B cell (primary cell): ENCODE results near the gene MAS1L. TPM values are rescaled to one million over a fixed set of nuclear protein-coding genes. Genes with fewer than 3 reads are reported as not detected.

ENCODE experiments used
- ATAC-seq: fragments of 200-7000 bp; cut with Tn5 transposase; one replicate; pipeline ENCODE4 v1.10.0; 2021; ENCODE audit warnings: low read depth, mild to moderate bottlenecking, moderate number of reproducible peaks, moderate library complexity
- CTCF ChIA-PET: fragments of 350-600 bp; sonication (Branson Sonifier 250); formaldehyde crosslinking; loops from one replicate; lab custom pipeline; 2021; ENCODE audit warnings: antibody characterized with exemption, inconsistent platforms; lab: Charles Lee
- POLR2A ChIA-PET: fragments of 350-600 bp; sonication (Branson Sonifier 250); formaldehyde crosslinking; loops from one replicate; lab custom pipeline; 2021; ENCODE audit warnings: antibody characterized with exemption; lab: Charles Lee
- DNase-seq: peaks from one replicate; pipeline ENCODE4 v3.0.0; 2013
- H2AFZ ChIP-seq: 2 replicates; pipeline ENCODE4 v1.6.1; 2012; ENCODE audit warnings: mild to moderate bottlenecking, low read depth, low read length; ENCODE audit not compliant: insufficient read depth, poor library complexity, severe bottlenecking
- H3K27ac ChIP-seq, 2 donors: 1 replicate in 1 of 2; 2 replicates in 1 of 2; pipeline ENCODE4 v1.5.1; 2012 to 2013; ENCODE audit warnings: low read length in 2 of 2, mild to moderate bottlenecking in 2 of 2, moderate library complexity in 1 of 2
- H3K27me3 ChIP-seq, 4 experiments: fragments of 200-600 bp in 1 of 4; sonication (generic) in 1 of 4; replicated peaks in 1 of 4; 1 replicate in 2 of 4; 2 replicates in 2 of 4; pipeline versions ENCODE4 v1.6.1 to v1.7.0; 2013 to 2016; ENCODE audit warnings: low read length in 3 of 4, mild to moderate bottlenecking in 2 of 4, mixed read lengths in 1 of 4, moderate library complexity in 1 of 4; ENCODE audit not compliant: insufficient read depth in 4 of 4, control insufficient read depth in 3 of 4; ENCODE audit errors: control extremely low read depth in 1 of 4
- H3K36me3 ChIP-seq, 2 experiments: replicated peaks in 1 of 2; 1 replicate in 1 of 2; 2 replicates in 1 of 2; pipeline versions ENCODE4 v1.6.1 to v1.7.1; 2013; ENCODE audit warnings: low read length in 1 of 2; ENCODE audit not compliant: insufficient read depth in 2 of 2, control insufficient read depth in 1 of 2; ENCODE audit errors: control extremely low read depth in 1 of 2, extremely low read depth in 1 of 2
- H3K4me1 ChIP-seq, 2 donors: fragments of 200-600 bp in 1 of 2; sonication (generic) in 1 of 2; 1 replicate in 1 of 2; 2 replicates in 1 of 2; pipeline versions ENCODE4 v1.5.1 to v1.6.1; 2013 to 2017; ENCODE audit warnings: low read length in 2 of 2; ENCODE audit not compliant: control insufficient read depth in 2 of 2, insufficient read depth in 2 of 2
- H3K4me2 ChIP-seq: replicated peaks from 2 replicates; pipeline ENCODE3; 2012; ENCODE audit warnings: mild to moderate bottlenecking, low read depth, low read length; ENCODE audit not compliant: poor library complexity, severe bottlenecking
- H3K4me3 ChIP-seq, 5 experiments: fragments of 200-600 bp in 1 of 5; sonication (generic) in 1 of 5; 1 replicate in 3 of 5; 2 replicates in 2 of 5; pipeline versions ENCODE4 v1.5.1 to v1.7.0; 2011 to 2016; ENCODE audit warnings: low read length in 4 of 5, mild to moderate bottlenecking in 4 of 5, low read depth in 2 of 5, control low read depth in 1 of 5, moderate library complexity in 1 of 5; ENCODE audit not compliant: insufficient read depth in 1 of 5; ENCODE audit errors: control extremely low read depth in 1 of 5, extremely low read depth in 1 of 5
- H3K79me2 ChIP-seq: fragments of 200-600 bp; sonication (generic); one replicate; pipeline ENCODE4 v1.6.0; 2016; ENCODE audit warnings: low read length; ENCODE audit not compliant: control insufficient read depth, insufficient read depth
- H3K9ac ChIP-seq: fragments of 200-600 bp; sonication (generic); 2 replicates; pipeline ENCODE4 v1.6.1; 2017; ENCODE audit warnings: mild to moderate bottlenecking, low read length, moderate library complexity
- H3K9me3 ChIP-seq, 3 donors: one replicate each; pipeline versions ENCODE4 v1.6.1 to v1.7.1; 2013; ENCODE audit warnings: low read length in 2 of 3; ENCODE audit not compliant: control insufficient read depth in 2 of 3, insufficient read depth in 1 of 3; ENCODE audit errors: control extremely low read depth in 1 of 3
- H4K20me1 ChIP-seq: 2 replicates; pipeline ENCODE4 v1.6.0; 2012; ENCODE audit warnings: mild to moderate bottlenecking, low read length; ENCODE audit not compliant: insufficient read depth, control insufficient read depth, poor library complexity, severe bottlenecking
- H3K27ac Mint-ChIP-seq: one replicate; pipeline ENCODE4 v1.8.0; 2021; ENCODE audit warnings: mixed read lengths
- H3K27me3 Mint-ChIP-seq: one replicate; pipeline ENCODE4 v1.8.0; 2021; ENCODE audit warnings: mixed read lengths
- H3K4me1 Mint-ChIP-seq: one replicate; pipeline ENCODE4 v1.8.0; 2021; ENCODE audit warnings: mixed read lengths
- H3K4me3 Mint-ChIP-seq: one replicate; pipeline ENCODE4 v1.8.0; 2021; ENCODE audit warnings: mixed read lengths
- H3K9me3 Mint-ChIP-seq: one replicate; pipeline ENCODE4 v1.8.0; 2022; ENCODE audit warnings: mixed read lengths; ENCODE audit not compliant: insufficient read depth
- EZH2 ChIP-seq: IDR thresholded peaks from 2 replicates; pipeline ENCODE4 v1.6.1; 2012; ENCODE audit warnings: borderline replicate concordance, low read depth, mild to moderate bottlenecking, moderate library complexity, low read length; ENCODE audit not compliant: insufficient read depth, poor library complexity, severe bottlenecking
- WGBS: methylation state at CpG from one replicate; pipeline ENCODE4 v1.1.5; 2013; ENCODE audit warnings: missing lambda C conversion rate; ENCODE audit not compliant: insufficient coverage; 5-methylcytosine and 5-hydroxymethylcytosine counted together
- intact Hi-C: fragments of 100-400 bp; cut with micrococcal nuclease; formaldehyde crosslinking; loops from one replicate; pipeline ENCODE4 v1.10.0; 2022
- polyA plus RNA-seq: library from polyadenylated mRNA; depleted of rRNA; stranded (reverse); fragments of >200 nt; gene quantifications from 2 replicates; pipeline ENCODE4 v1.2.3, GENCODE V29; 2012
- total RNA-seq, 2 donors: library from RNA; stranded (reverse); fragments of 120-200 nt in 1 of 2; gene quantifications; 1 replicate in 1 of 2; 2 replicates in 1 of 2; pipeline versions ENCODE4 v1.2.3 to v1.2.4, GENCODE V29; 2013 to 2022
- TF ChIP-seq, protein P1 (sequence below): fragments of 200-600 bp; IDR thresholded peaks from one replicate; pipeline ENCODE4 v1.8.0; 2022; ENCODE audit warnings: antibody characterized with exemption, mild to moderate bottlenecking

The MAS1L gene
- total and polyA plus RNA-seq, 2 donors (not counting 1 experiment from before 2014, with no cell fraction given), result not detected

DNA sequence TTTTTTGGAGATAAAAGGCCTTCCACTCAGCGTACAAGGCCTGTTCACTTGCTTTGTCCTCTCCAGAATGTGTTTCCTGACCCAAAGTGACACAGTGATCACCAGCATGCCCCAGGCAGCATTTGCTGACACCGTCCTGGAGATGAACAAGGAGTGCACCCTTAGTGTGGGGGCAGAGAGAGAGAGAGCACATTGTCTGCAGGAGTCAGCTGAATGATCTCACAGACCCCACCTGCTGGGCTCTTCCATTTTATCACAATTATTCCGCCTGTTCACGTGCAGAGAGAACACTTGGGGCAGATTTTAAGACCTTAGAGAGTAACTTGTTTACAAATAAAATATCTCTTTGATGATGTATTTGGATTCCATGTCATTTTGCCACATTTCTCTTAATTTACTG is 22.4 kb upstream of the MAS1L start:
- Histone ChIP-seq H2AFZ (no peak overlapping the region), H3K79me2 (no peaks in the 10 kb centered on the region), H4K20me1 (no peaks in the 10 kb centered on the region), H3K4me3 (no peak overlapping the region), H3K4me1 (no peaks in the 10 kb centered on the region), H3K36me3 (no peaks in the 10 kb centered on the region), H3K4me2 (no peak overlapping the region), H3K27ac (no peak overlapping the region), H3K9me3 (no peaks in the 10 kb centered on the region), H3K9ac (no peak overlapping the region), H3K27me3 (no peaks in the 10 kb centered on the region)
- Mint-ChIP-seq H3K27ac (no peak overlapping the region), H3K9me3 (no peaks in the 10 kb centered on the region), H3K4me1 (no peaks in the 10 kb centered on the region), H3K4me3 (no peak overlapping the region), H3K27me3 (peaks cover 7% of the 10 kb centered on the region)
- DNase-seq (no peak), ATAC-seq (no peak)
- ChIA-PET CTCF (no interaction called here), POLR2A (no interaction called here)
- no peak for TF ChIP-seq EZH2
- TF ChIP-seq, protein P1, sequence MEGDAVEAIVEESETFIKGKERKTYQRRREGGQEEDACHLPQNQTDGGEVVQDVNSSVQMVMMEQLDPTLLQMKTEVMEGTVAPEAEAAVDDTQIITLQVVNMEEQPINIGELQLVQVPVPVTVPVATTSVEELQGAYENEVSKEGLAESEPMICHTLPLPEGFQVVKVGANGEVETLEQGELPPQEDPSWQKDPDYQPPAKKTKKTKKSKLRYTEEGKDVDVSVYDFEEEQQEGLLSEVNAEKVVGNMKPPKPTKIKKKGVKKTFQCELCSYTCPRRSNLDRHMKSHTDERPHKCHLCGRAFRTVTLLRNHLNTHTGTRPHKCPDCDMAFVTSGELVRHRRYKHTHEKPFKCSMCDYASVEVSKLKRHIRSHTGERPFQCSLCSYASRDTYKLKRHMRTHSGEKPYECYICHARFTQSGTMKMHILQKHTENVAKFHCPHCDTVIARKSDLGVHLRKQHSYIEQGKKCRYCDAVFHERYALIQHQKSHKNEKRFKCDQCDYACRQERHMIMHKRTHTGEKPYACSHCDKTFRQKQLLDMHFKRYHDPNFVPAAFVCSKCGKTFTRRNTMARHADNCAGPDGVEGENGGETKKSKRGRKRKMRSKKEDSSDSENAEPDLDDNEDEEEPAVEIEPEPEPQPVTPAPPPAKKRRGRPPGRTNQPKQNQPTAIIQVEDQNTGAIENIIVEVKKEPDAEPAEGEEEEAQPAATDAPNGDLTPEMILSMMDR, result no peak
- intact Hi-C loops, result no loop called here
- WGBS, result 88% methylated on average over 1 of the region's 4 CpGs

DNA sequence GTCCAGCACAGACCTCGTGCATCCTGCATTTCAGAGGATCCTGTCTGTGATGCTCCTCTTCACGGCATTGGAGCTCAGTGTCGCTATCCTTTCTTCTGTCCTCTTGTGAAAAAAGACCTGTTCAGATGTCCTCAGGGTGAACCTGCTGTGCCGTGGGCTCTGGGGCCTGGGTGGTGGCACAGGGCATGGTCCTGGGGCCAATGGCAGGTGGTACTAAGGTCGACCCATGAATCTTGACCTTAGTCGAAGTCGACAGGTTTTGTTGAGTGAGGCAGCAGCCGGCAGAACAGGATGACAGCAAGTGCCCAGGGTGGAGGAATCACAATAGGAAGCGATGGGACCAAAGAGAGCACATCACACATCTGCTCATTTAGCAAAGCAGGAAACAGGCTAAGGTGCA is 22.0 kb upstream of the MAS1L start:
- H3K4me1 Mint-ChIP-seq, result no peaks in the 10 kb centered on the region
- WGBS, result 85% methylated on average over 9 of the region's 9 CpGs
- H3K9me3 Mint-ChIP-seq, result no peaks in the 10 kb centered on the region
- no peaks in the 10 kb centered on the region for H3K9me3 ChIP-seq
- ATAC-seq (no peak), DNase-seq (no peak)
- no peaks in the 10 kb centered on the region for H3K4me1 ChIP-seq
- no peaks in the 10 kb centered on the region for H3K27me3 ChIP-seq
- intact Hi-C loops, result no loop called here
- H3K79me2 ChIP-seq, result no peaks in the 10 kb centered on the region
- H3K4me3 ChIP-seq, result no peak overlapping the region
- no peak overlapping the region for H3K4me3 Mint-ChIP-seq
- H4K20me1 ChIP-seq, result no peaks in the 10 kb centered on the region
- H3K4me2 ChIP-seq, result no peak overlapping the region
- no peak overlapping the region for H3K27ac Mint-ChIP-seq
- CTCF ChIA-PET, result no interaction called here
- POLR2A ChIA-PET, result no interaction called here
- H3K36me3 ChIP-seq, result no peaks in the 10 kb centered on the region
- H2AFZ ChIP-seq, result no peak overlapping the region
- H3K27ac ChIP-seq, result no peak overlapping the region
- peaks cover 2% of the 10 kb centered on the region for H3K27me3 Mint-ChIP-seq
- H3K9ac ChIP-seq, result no peak overlapping the region
- no peak for TF ChIP-seq EZH2
- TF ChIP-seq, protein P1, result no peak
